Pancreas (tissue), 10 donors: ENCODE data around the gene MYCBPAP. TPM values are rescaled to one million over a fixed set of nuclear protein-coding genes. Genes with fewer than 3 reads are reported as not detected.

Experiments used
- ATAC-seq, 4 donors: fragments of 200-7000 bp; cut with Tn5 transposase; one replicate each; pipeline versions ENCODE4 v1.8.0 to v1.9.1; 2020; ENCODE audit warnings: mild to moderate bottlenecking in 4 of 4, moderate library complexity in 4 of 4
- DNase-seq, 6 donors: peaks; one replicate each; pipeline ENCODE4 v3.0.0-alpha.2; 2020
- FAIRE-seq: peaks from 2 replicates; lab custom pipeline; 2012; peaks lifted over from hg19 to GRCh38; lab: Jason Lieb, UNC
- H3K27ac ChIP-seq, 4 donors: fragments of 200-600 bp; sonication (generic); 1 replicate in 3 of 4; 2 replicates in 1 of 4; pipeline versions ENCODE4 v1.5.0 to v1.8.0; 2020
- H3K27me3 ChIP-seq, 4 donors: fragments of 200-600 bp; one replicate each; pipeline ENCODE4 v1.8.0; 2021
- H3K36me3 ChIP-seq, 3 donors: fragments of 200-600 bp; sonication (generic) in 1 of 3; one replicate each; pipeline versions ENCODE4 v1.5.0 to v1.8.0; 2020 to 2021
- H3K4me1 ChIP-seq, 3 donors: fragments of 200-600 bp; one replicate each; pipeline ENCODE4 v1.8.0; 2021
- H3K4me3 ChIP-seq, 4 donors: fragments of 200-600 bp; sonication (generic) in 2 of 4; one replicate each; pipeline versions ENCODE4 v1.5.0 to v1.8.0; 2020 to 2021
- H3K9me3 ChIP-seq, 4 donors: fragments of 200-600 bp; one replicate each; pipeline ENCODE4 v1.8.0; 2021
- CTCF ChIP-seq, 4 donors: fragments of 200-600 bp; sonication (generic) in 3 of 4; IDR thresholded peaks; one replicate each; pipeline versions ENCODE4 v1.5.0 to v1.8.0; 2021; ENCODE audit warnings: antibody characterized with exemption in 4 of 4
- WGBS, 2 donors: extraction: QIAGEN DNeasy Blood & Tissue Kit; methylation state at CpG; one replicate each; pipeline ENCODE4 v1.1.7; 2013; 5-methylcytosine and 5-hydroxymethylcytosine counted together
- intact Hi-C, 3 donors: fragments of 100-400 bp; cut with DNase I; formaldehyde crosslinking; loops; one replicate each; pipeline versions ENCODE4 v1.11.1 to v1.14.2; 2022
- polyA plus RNA-seq, 2 donors: library from polyadenylated mRNA; stranded (reverse); fragments of 200-250 nt; gene quantifications; one replicate each; pipeline ENCODE4 v1.2.3, GENCODE V29; 2013
- total RNA-seq, 6 donors: library from RNA; stranded (reverse); fragmentation: NEBNext Ultra II Directional in 4 of 6; extraction: Animal tissue kit (Norgen Biotek cat#: 25700) in 4 of 6; gene quantifications; one replicate each; pipeline versions ENCODE4 v1.2.1 to v1.2.4, GENCODE V29; 2021 to 2023
- donor health status: healthy with polysubstance abuse.
- donor health status: DM: no; HTN: no; CAD: no; lungs with moderate emphysema.
- donor health status: DM: no; HTN: no; CAD: no.
- donor health status: control.
- donor health status: control.
- donor health status: Bipolar disorder and iron deficiency.
- donor health status: DM: yes; HTN: yes; CAD: no.
- donor health status: DM: no; HTN: no; CAD: no.
- donor health status: DM: no; HTN: no; CAD: no.
- donor health status: DM: yes; HTN: yes; CAD: no.

Gene MYCBPAP
- total and polyA plus RNA-seq, 8 donors: 0.43 to 1.7 (median 1.0) TPM

GRCh38 chr17:50505591-50506130 lies 2.6 kb upstream of the MYCBPAP start:
- H3K27me3 ChIP-seq: no peaks in the 10 kb centered on the region
- no peak for DNase-seq
- no peaks in the 10 kb centered on the region for H3K36me3 ChIP-seq
- no peak for FAIRE-seq
- intact Hi-C loops: no loop called here
- TF ChIP-seq CTCF (IDR thresholded peaks at IDR 0.05): no peak
- no peak overlapping the region for H3K4me3 ChIP-seq
- 60 to 71% methylated on average over 7 of the region's 7 CpGs for WGBS, 2 donors
- no peak for ATAC-seq
- no peak overlapping the region for H3K27ac ChIP-seq
- no peaks in the 10 kb centered on the region for H3K9me3 ChIP-seq
- H3K4me1 ChIP-seq: peaks cover 0 to 4% (median 0%) of the 10 kb centered on the region in 3 donors

- Histone ChIP-seq H3K9me3 (no peaks in the 10 kb centered on the region), H3K27ac (no peak overlapping the region), H3K4me1 (peaks cover 0 to 4% (median 0%) of the 10 kb centered on the region in 3 donors), H3K36me3 (no peaks in the 10 kb centered on the region), H3K4me3 (no peak overlapping the region), H3K27me3 (no peaks in the 10 kb centered on the region)
- DNase-seq (no peak), FAIRE-seq (no peak), ATAC-seq (no peak)
- intact Hi-C loops: no loop called here
- 74 to 81% methylated on average over 7 of the region's 7 CpGs for WGBS, 2 donors
- no peak for TF ChIP-seq CTCF (IDR thresholded peaks at IDR 0.05)
Observed at GRCh38 chr17:50506298-50506697, 1.9 kb upstream of the MYCBPAP start.

- Histone ChIP-seq H3K36me3 (no peaks in the 10 kb centered on the region), H3K4me1 (peaks cover 0 to 6% (median 4%) of the 10 kb centered on the region in 3 donors), H3K27me3 (no peaks in the 10 kb centered on the region), H3K9me3 (no peaks in the 10 kb centered on the region), H3K27ac (peak overlapping the region in 3 of 4 donors; percentile 45 to 56 (median 50)), H3K4me3 (peak overlapping the region; percentile 49 to 54 (median 52))
- WGBS, 2 donors: 49 to 50% methylated on average over 32 of the region's 32 CpGs
- intact Hi-C loops: no loop called here
- FAIRE-seq (no peak), ATAC-seq (peak in 1 of 4 donors; percentile 23), DNase-seq (peak in 1 of 6 donors; percentile 35)
- no peak for TF ChIP-seq CTCF (IDR thresholded peaks at IDR 0.05)
Observed at GRCh38 chr17:50508573-50509460, 578 bp downstream of the MYCBPAP start.

- peak in 2 of 4 donors; percentile 19 to 37 for ATAC-seq
- no peak for DNase-seq
- H3K9me3 ChIP-seq: no peaks in the 10 kb centered on the region
- H3K4me3 ChIP-seq: no peak overlapping the region
- no peaks in the 10 kb centered on the region for H3K27me3 ChIP-seq
- no peak for FAIRE-seq
- intact Hi-C loops: no loop called here
- H3K27ac ChIP-seq: no peak overlapping the region
- H3K36me3 ChIP-seq: no peaks in the 10 kb centered on the region
- H3K4me1 ChIP-seq: peaks cover 0 to 7% (median 4%) of the 10 kb centered on the region in 3 donors
- 40 to 49% methylated on average over 3 of the region's 3 CpGs for WGBS, 2 donors
- TF ChIP-seq CTCF (IDR thresholded peaks at IDR 0.05): no peak
Observed at GRCh38 chr17:50511058-50511457, 2.8 kb downstream of the MYCBPAP start.
